Posterior cingulate gyrus (tissue), 11 donors: ENCODE measurements around the gene PRR27.

Experiments
- DNase-seq, 10 donors: peaks; one replicate each; pipeline versions ENCODE4 v3.0.0 to v3.0.0-alpha.2; 2020 to 2021; ENCODE audit warnings: mixed read lengths in 3 of 10
- intact Hi-C: fragments of 100-400 bp; cut with DNase I; formaldehyde crosslinking; loops from one replicate; pipeline ENCODE4 v1.15.1; 2023

The PRR27 gene

DNA sequence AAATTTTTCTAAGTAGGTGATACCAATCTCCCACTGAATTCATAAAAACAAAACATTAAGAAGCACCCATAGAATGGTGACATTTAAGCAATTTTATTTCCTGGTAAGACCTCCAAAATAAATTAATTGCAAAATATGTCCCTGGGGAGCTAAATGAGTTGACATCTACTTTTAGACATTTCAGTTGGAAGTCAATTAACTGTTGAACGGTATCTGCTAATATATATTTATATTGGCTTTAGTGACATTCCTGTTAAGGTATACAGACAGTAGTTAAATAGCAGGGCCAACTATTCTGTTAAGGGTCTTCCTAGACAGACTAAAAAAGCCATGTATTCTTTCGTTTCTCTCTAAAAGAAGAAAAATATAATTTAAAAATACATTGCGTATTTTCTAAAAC is at the start of gene PRR27:
TSS of gene PRR27 (plus strand) at position 301 of the 400 bp plus-strand sequence. CDS start 139 bp downstream, outside the sequence.
- DNase-seq, result no peak
- intact Hi-C loops, result no loop called here

DNA sequence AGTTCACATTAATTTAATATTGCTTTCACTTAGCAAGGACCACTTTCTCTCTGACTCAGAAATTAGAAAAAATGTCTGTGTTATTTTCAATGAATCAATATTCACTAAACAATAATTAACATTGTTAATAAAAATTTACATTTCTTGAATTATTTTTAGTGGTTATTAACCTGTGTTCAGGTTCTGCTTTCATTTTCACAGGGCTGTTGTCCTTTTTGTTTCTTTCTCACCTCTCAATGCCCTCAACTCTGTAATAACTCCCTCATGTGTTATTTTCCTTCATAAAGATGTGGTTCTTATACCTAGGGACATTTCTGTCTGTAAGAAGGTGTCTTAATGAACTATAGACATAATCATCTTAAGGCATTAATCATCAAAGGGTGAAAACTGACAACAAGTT is 43.1 kb upstream of the PRR27 start:
- intact Hi-C loops, result no loop called here
- no peak for DNase-seq

DNA sequence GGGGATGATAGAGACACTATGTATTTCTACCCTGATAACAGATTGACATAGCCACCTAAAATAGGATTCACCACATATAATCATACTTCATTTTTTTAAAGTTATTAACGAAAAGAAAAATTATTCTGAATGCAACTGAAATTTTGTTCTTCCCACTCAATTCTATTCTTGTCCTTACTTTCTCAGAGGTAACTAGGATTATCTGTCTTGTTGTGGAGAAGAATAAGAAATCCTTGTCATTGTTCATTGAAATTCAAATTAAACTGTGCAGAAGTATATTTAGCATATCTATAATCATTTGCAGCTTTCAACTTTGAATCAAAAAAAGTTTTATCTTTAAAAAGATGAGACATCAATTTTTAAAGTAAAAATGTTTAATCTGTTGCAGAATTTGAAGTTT is 40.4 kb upstream of the PRR27 start:
- intact Hi-C loops, result no loop called here
- DNase-seq, result no peak

DNA sequence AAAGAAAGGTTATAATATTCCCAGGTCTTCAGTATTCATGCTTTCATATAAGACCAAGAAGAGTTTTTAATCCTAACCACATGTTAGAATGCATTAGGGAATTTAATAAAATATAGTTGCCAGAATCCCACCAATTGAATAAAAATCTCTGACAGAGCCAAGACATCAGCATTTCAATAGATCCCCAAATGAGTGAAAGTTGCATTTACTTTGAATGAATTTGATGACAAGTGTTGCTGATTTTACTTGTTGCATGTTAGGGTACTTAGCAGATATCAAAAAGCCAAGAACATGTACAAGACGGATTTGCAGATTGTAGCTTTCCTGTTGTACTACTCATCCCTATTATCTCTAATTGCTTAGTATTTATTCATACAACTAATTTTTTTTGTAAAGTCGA is 39.9 kb upstream of the PRR27 start:
- intact Hi-C loops, result no loop called here
- DNase-seq, result no peak

DNA sequence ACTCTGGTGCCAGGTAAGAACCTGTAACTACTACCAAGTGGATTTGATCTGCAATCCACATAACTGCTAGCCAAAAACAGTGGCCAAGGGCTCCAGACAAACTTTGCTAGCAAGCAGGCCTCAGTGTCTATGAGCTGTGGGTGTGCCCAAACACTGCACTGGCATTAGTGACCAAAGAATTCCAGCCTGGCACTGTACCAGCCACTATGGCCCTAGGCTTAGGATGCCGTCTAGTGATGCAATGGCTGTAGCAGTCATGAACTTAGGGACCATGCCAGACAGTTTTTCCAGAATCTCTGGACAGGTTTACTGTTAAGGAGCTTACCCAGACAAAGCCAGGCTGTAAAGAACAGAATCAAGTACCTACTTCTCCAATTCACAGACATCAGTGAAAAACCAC is 33.7 kb upstream of the PRR27 start:
- intact Hi-C loops, result no loop called here
- peak in 1 of 10 donors; percentile 20 for DNase-seq

DNA sequence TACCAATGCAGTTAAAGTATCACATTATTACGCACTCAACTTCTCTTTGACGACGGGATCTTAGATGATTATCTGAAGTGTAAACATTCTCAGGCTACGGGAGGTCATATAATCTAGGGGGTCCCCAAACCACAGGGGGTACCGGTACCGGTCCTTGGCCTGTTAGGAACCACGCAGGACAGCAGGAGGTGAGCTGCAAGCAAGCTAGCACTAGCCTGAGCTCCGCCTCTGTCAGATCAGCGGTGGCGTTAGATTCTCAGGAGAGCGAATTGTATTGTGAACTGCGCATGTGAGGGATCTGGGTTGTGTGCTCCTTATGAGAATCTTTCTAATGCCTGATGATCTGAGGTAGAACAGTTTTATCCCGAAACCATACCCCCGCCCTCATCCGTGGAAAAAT is 20.6 kb upstream of the PRR27 start:
- intact Hi-C loops, result no loop called here

DNA sequence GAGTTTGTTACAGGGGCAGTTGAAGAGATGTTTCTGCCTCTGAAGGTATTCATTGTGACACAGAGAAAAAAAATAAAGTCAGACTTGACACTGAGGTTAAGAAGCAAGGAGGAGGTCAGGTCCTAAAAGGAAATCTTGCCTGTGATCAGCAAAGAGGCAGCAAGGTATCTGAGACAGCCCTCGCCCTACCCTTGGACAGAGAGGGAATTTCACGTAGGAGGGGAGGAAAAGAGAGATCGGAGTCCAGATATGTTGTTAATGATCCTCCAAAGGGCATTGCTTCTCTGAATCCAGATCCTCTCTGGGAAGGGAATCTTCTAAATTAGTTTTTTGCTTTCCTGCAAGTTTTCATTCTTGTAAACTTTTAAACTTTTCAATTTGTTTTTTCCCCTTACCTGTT is 15.3 kb upstream of the PRR27 start:
- no peak for DNase-seq
- intact Hi-C loops, result no loop called here

More for the DNA sequence above, 20.6 kb upstream of the PRR27 start:
- DNase-seq, result no peak

DNA sequence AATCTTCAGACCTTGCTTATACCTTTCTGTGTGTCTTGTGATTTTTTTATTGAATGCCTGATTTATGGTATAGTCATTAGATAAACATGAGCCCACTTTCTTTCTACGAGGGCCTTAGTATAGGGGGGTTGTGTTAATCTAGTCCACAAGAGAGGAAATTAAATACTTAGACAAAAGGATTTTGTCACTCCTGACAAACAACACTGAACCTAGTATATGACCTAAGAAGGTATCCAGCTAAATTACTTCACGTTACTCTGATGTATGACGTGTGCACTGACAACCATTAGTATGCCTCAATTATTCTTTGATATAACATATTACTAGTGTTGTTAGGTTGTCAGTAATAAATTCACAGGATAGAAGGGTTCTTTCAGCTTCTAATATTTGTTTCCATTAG is 2.8 kb upstream of the PRR27 start:
- DNase-seq, result no peak
- intact Hi-C loops, result no loop called here

DNA sequence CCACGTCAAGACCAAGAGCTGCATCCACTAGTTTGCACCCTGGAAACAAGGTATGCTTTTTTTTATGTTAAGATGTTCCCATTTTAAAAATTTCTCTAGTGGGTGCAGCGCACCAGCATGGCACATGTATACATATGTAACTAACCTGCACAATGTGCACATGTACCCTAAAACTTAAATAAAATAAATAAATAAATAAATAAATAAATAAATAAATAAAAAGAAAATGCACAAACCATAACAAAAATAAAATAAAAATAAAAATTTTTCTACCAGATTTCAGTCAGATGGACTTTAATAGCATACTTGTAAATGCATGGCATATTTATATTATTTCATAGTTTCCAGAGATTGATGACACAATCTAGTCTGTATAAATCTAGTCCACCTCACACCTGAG is 1.9 kb upstream of the PRR27 start:
- intact Hi-C loops, result no loop called here
- no peak for DNase-seq

DNA sequence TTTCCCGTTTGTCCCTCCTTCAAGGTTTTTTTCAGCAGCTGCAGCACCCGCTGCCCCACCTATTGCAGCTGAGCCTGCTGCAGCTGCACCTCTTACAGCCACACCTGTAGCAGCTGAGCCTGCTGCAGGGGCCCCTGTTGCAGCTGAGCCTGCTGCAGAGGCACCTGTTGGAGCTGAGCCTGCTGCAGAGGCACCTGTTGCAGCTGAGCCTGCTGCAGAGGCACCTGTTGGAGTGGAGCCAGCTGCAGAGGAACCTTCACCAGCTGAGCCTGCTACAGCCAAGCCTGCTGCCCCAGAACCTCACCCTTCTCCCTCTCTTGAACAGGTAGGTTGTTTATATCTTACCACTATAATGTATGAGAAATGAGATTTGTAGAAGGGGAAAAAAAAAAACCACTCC is 4.5 kb downstream of the PRR27 start:
- intact Hi-C loops, result no loop called here
- DNase-seq, result peak in 3 of 10 donors; percentile 28 to 63 (median 37)

DNA sequence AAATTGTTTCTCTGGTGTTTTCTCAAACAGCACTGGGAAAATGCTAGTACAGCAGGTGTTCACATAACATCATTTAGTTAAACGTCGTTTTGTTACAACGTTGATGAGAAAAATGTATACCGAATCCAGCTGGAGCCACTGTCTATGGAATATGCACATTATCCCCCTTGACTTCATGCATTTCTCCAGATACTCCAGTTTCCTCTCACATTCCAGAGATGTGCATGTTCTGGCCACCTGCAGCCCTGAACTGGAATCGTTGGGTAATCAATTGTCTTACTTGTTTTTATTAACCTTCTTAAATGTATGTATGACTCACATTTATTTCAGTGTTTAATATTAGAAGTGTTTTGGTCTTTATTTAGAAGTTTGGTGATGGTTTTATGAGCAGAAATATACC is 23.1 kb downstream of the PRR27 start:
- intact Hi-C loops, result no loop called here
- no peak for DNase-seq

DNA sequence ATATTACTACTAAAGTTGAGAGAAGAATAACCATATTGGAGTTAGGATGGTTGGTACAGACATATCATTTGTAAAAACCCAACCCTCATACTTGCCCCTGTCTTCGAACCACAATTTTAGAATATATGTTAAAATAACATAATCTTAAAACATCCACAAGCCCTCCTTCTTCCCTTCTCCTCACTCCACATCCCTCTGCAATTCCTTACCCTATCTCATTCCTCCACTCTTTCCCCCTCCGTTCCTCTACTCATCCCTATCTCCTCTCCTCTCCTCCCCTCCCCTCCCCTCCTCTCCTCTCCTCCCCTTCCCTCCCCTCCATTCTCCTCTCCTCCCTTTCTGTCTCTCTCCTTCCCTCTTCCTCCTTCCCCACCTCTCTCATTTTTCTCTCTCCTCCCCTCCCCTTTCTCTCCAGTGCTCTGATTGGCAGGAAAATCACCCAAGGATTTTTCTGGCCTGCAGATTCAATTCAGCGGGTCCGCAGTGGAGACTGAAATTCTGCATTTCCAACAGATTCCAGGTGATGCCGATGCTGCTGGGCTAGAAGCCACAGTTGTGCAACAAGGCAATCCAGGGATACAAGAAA is 24.1 kb downstream of the PRR27 start:
- DNase-seq, result no peak
- intact Hi-C loops, result no loop called here

DNA sequence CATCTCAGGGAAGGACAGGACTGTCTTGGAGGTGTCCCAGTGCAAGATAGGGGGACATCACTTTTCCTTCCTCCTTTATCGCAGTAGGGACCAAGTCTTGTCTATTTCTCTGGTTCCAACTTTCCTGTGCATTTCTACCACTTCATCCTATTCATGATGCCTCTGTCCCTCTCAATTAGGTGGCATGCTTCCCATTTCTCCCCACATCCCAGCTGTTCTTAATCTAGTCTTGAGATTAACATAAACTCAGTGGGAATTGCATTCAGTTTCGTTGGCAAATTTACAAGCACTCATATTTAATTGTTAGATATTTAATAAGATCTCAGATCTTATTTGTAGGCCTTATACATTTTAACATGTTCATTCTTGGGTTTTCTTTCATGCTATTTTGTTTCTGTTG is 25.8 kb downstream of the PRR27 start:
- intact Hi-C loops, result no loop called here
- DNase-seq, result no peak

DNA sequence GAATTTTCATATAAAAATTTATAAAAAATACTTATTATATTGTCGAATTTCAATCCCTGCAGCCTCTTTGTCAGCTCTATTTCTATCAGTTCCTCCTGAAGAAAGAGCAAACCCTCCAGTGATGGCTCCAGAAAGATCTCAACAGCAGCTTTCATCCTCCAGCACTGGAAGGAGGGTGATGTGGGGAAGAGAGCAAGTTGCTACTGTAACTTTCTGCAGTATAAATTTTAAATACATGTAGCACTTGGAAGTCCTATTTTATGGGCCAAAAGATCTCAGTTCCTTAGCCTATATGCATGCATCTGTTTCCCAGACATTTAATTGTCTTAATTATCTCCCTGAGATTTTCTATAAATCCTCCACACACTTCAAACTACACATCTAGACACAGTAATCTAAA is 27.8 kb downstream of the PRR27 start:
- intact Hi-C loops, result no loop called here
- DNase-seq, result no peak

DNA sequence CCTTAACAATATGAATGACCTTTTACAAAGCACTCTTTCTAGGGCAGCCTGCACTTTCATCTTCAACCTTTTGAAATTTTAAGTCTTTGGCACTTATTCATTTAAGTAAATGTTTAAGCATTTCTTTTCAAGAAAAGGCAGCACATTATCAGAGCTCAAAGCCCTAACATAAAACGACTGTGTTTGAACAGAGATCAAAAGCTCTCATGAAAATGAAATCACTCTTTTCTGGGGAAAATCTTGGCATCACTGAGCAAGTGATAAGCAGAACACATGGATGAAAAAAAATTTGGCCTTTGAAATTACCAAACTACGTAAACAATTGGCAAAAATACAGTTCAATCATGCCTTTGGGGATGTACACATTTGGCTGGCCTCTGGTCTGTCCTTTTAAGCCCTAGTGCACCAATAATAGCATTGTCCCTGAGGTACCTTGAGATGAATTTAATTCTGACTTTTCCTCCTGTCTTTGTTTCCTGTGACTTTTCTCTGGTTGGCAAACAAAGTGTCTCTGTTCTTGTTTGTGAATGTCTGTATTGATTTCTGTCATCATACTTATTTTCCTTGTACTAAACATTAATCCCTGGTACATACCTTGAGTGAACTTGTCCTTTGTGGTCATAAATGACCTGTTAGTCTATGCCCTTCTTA is 28.6 kb downstream of the PRR27 start:
- intact Hi-C loops, result no loop called here
- DNase-seq, result no peak

DNA sequence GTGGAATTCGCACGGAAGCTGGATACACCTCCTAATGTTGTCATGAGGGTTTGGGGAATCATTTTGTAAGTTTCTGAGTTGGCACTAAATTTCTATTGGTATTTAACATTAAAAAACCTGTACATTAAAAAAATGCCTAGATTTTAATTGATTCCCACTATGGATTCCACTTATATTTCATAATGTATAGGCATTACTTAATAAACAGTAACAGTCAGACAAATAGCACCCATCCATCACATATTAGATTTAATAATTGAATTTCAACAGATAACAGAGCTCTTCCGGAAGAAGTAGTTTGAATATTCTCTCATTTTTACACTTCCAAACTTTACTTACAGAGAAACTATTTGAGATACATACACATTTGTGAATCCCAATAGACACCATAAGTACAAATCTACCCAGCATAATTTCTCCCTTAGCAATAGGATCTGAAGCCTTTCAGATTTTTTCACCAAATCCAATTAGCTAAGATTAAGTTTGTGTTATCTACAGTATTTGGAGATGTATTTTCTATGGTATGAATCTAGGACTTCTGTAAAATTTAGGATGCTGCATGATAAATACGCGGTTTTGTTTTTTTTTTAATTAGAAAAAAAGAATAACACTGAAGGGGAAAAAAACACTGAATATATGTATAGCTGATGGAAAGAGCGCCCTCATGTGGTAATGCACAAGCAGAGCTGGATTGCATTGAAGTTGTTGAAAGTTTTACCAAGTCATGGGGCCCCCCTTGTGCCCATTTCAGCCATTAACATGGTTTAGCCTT is 29.3 kb downstream of the PRR27 start:
- DNase-seq, result no peak
- intact Hi-C loops, result no loop called here

DNA sequence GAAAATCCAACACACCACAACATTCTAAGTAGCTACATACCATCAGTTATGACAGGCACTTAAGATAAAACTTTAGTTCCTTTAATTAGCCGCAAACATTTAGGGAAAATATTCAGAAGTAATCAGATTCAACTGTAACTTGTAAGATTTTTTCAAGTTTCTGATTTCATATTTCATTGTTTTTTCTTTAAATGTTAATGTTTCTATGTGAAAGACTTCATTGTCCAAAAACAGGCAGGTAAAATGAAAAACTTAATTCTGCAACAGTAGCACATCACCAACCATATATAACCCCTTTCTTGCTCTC is 29.9 kb downstream of the PRR27 start:
- intact Hi-C loops, result no loop called here
- DNase-seq, result no peak

DNA sequence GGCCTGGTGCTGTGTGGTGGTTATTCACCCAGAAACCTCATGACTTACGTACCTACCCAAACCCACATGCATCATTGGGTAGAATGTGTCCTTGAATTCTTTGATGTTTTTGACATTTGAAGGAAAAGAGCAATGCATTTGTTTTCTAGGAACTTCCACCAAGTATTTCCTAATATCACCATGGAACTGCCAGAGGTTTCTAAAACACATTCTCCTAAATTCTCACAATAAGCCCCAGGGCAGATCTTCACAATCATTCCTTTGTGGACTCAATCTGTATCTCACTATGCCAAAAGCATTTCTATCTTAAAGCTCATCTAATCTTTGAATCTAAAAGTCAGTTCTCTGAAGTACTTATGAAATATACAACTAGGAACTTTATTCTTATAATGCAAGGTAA is 33.2 kb downstream of the PRR27 start:
- intact Hi-C loops, result no loop called here
- no peak for DNase-seq

DNA sequence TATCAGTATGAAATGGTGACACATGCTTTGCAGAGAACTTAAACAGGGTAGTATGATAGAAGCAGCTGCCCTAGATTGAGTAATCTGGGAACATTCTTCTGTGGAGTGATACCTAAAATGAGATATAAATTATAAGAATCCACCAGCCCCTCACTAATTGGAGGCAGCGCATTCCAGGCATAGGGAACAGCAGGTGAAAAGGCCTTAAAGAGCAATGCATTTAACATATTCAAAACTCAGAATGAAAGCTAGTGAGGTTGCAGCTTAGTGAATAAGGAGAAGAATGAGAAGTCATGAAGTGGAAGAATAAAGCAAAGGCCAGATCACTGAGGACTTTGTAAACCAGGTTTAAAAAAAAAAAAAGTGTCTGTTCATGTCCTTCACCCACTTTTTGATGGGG is 36.5 kb downstream of the PRR27 start:
- intact Hi-C loops, result no loop called here

DNA sequence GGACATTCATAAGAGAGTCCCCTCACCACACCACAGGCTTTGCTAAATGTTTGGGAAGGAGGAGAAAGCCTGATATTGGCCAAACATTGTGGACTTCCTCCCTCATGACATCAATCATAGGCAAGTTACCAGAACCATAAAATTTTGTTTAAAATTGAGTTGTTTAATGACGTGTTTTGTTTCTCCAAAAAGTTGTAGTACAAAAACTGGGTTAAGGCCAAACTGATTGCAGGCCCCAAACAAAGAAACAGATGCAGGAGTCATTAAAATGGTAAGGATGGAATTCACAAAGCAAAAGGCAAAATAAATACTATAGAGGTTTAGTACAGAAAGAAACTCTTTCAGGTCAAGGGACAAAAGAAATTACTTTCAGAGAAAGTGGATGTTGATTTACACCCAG is 37.6 kb downstream of the PRR27 start:
- no peak for DNase-seq
- intact Hi-C loops, result no loop called here

More for the DNA sequence above, 36.5 kb downstream of the PRR27 start:
- no peak for DNase-seq

DNA sequence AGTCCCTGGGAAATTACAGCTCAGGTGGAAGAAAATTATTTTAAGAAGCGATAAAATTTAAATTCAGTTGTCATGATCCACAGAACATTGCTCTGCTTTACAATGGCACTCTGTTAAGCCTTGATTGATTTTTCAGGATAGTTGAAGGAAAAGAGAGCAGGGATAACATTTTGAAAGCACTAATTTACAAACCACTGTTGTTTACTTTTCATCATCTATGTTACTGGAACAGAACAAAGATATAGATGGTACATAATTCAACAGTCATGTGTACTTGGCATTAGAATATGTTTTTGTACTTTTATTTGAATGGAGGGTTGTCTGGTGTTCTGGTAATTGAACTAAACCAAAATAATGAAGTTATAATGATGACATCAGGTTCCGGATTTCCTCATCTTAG is 38.9 kb downstream of the PRR27 start:
- intact Hi-C loops, result no loop called here
- no peak for DNase-seq

DNA sequence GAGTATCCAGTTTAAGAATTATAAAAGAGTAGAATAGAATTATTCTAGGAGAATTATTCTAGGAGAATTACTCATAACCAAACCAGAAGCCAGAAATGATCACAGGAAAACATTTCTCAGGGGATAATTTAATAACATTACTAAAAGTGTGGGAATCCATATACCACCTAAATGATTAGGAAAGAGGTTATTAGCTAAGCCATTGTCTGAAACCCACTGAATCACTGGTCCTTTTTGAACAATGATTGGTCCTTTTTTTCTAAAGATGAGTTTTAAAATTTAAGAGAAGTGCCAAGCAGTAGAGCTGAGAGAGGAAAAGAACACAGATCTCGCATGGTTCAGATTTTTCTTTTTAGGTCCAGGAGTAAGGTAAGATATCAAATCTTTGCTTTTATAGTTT is 41.4 kb downstream of the PRR27 start, which contains the start of gene ODAM:
TSS of gene ODAM (plus strand) at position 301 of the 400 bp plus-strand sequence. CDS start 819 bp downstream, outside the sequence.
- no peak for DNase-seq
- intact Hi-C loops, result no loop called here
